H1 (cell line): ENCODE data around the gene PIP4K2C. TPM values are rescaled to one million over a fixed set of nuclear protein-coding genes. Genes with fewer than 3 reads are reported as not detected.
"Not testable (repeated sequence)": the region's sequence is repeated elsewhere in the genome, so short reads cannot be mapped to it uniquely, and the experiment has no call there.

ENCODE experiments used
- CTCF ChIA-PET: fragments of 300-600 bp; sonication (Branson Sonifier 250); formaldehyde crosslinking; loops from one replicate; lab custom pipeline; 2021; ENCODE audit not compliant: partially characterized antibody; lab: Charles Lee
- POLR2A ChIA-PET: fragments of 300-600 bp; sonication (Branson Sonifier 250); formaldehyde crosslinking; loops from one replicate; lab custom pipeline; 2021; ENCODE audit warnings: inconsistent platforms; ENCODE audit not compliant: partially characterized antibody; lab: Charles Lee
- DNase-seq, 2 experiments: peaks; one replicate each; pipeline versions ENCODE4 v3.0.0 to v3.0.0-alpha.2; 2010 to 2022; ENCODE audit warnings: low spot score in 2 of 2, low read depth in 1 of 2, mixed read lengths in 1 of 2
- FAIRE-seq: peaks from 2 replicates; lab custom pipeline; 2011; peaks lifted over from hg19 to GRCh38; lab: Jason Lieb, UNC
- H2AFZ ChIP-seq: 2 replicates; pipeline ENCODE4 v1.8.1; 2012; ENCODE audit warnings: low read length, inconsistent platforms
- H2AK5ac ChIP-seq: 2 replicates; pipeline ENCODE4 v1.6.1; 2013; ENCODE audit warnings: low read depth, low read length
- H2BK120ac ChIP-seq: replicated peaks from 2 replicates; pipeline ENCODE3; 2013; ENCODE audit warnings: low read depth, low read length, inconsistent platforms
- H2BK12ac ChIP-seq: 2 replicates; pipeline ENCODE4 v1.6.1; 2013; ENCODE audit warnings: low read depth, low read length
- H2BK15ac ChIP-seq: 2 replicates; pipeline ENCODE4 v1.6.1; 2013; ENCODE audit warnings: low read length
- H2BK20ac ChIP-seq: 2 replicates; pipeline ENCODE4 v1.6.1; 2013; ENCODE audit warnings: low read length
- H2BK5ac ChIP-seq: 2 replicates; pipeline ENCODE4 v1.6.1; 2013; ENCODE audit warnings: low read depth, low read length
- H3K14ac ChIP-seq: 2 replicates; pipeline ENCODE4 v1.6.1; 2013; ENCODE audit warnings: inconsistent platforms; ENCODE audit not compliant: insufficient read length
- H3K18ac ChIP-seq: 2 replicates; pipeline ENCODE4 v1.6.1; 2013; ENCODE audit warnings: low read length; ENCODE audit errors: extremely low read depth
- H3K23ac ChIP-seq: 2 replicates; pipeline ENCODE4 v1.6.1; 2013; ENCODE audit warnings: inconsistent platforms; ENCODE audit not compliant: insufficient read length
- H3K23me2 ChIP-seq: 2 replicates; pipeline ENCODE4 v1.6.1; 2013; ENCODE audit warnings: low read depth, low read length
- H3K27ac ChIP-seq: 2 replicates; pipeline ENCODE4 v1.6.1; 2011; ENCODE audit warnings: low read depth, low read length, inconsistent platforms
- H3K27me3 ChIP-seq, 4 experiments: replicated peaks in 1 of 4; 1 replicate in 1 of 4; 2 replicates in 3 of 4; pipeline versions ENCODE4 v1.6.1 to v1.8.1; 2011 to 2013; ENCODE audit warnings: low read length in 3 of 4, mild to moderate bottlenecking in 3 of 4, inconsistent platforms in 2 of 4, mixed read lengths in 2 of 4, moderate library complexity in 1 of 4; ENCODE audit not compliant: control insufficient read depth in 3 of 4, insufficient read depth in 3 of 4; ENCODE audit errors: extremely low read depth in 1 of 4
- H3K36me3 ChIP-seq, 4 experiments: 2 replicates each; pipeline versions ENCODE4 v1.6.1 to v1.8.1; 2011 to 2013; ENCODE audit warnings: mild to moderate bottlenecking in 4 of 4, low read length in 3 of 4, moderate library complexity in 2 of 4, control low read depth in 1 of 4, inconsistent platforms in 1 of 4; ENCODE audit not compliant: insufficient read depth in 4 of 4, control insufficient read depth in 2 of 4
- H3K4ac ChIP-seq: replicated peaks from 2 replicates; pipeline ENCODE3; 2013; ENCODE audit warnings: low read length, low read depth, mixed read lengths, inconsistent platforms; ENCODE audit not compliant: insufficient read length
- H3K4me1 ChIP-seq, 4 experiments: replicated peaks in 1 of 4; 1 replicate in 1 of 4; 2 replicates in 3 of 4; pipeline versions ENCODE4 v1.6.1 to v1.8.1; 2011 to 2013; ENCODE audit warnings: low read length in 3 of 4, inconsistent platforms in 2 of 4, mixed read lengths in 1 of 4; ENCODE audit not compliant: insufficient read depth in 4 of 4, control insufficient read depth in 3 of 4
- H3K4me2 ChIP-seq, 2 experiments: 2 replicates each; pipeline versions ENCODE4 v1.6.1 to v1.8.1; 2011 to 2013; ENCODE audit warnings: low read depth in 2 of 2, low read length in 2 of 2, control low read depth in 1 of 2, inconsistent platforms in 1 of 2, mild to moderate bottlenecking in 1 of 2; ENCODE audit not compliant: insufficient read depth in 1 of 2
- H3K4me3 ChIP-seq, 4 experiments: fragments of 200-600, 300-600 bp in 1 of 4; sonication (generic), shearing (Covaris generic), sonication (Bioruptor Twin) in 1 of 4; 2 replicates each; pipeline versions ENCODE4 v1.5.1 to v1.8.1; 2011 to 2016; ENCODE audit warnings: low read length in 4 of 4, low read depth in 3 of 4, control low read depth in 2 of 4, inconsistent platforms in 2 of 4, mild to moderate bottlenecking in 2 of 4, mixed read lengths in 1 of 4, moderate library complexity in 1 of 4; ENCODE audit not compliant: insufficient read depth in 2 of 4; ENCODE audit errors: extremely low read depth in 1 of 4
- H3K56ac ChIP-seq: replicated peaks from 2 replicates; pipeline ENCODE3; 2013; ENCODE audit warnings: low read depth, mild to moderate bottlenecking, mixed read lengths, low read length, inconsistent platforms; ENCODE audit not compliant: insufficient read length
- H3K79me1 ChIP-seq: 2 replicates; pipeline ENCODE4 v1.6.1; 2013; ENCODE audit warnings: low read depth, low read length, control low read depth
- H3K79me2 ChIP-seq, 2 experiments: 2 replicates each; pipeline versions ENCODE4 v1.6.1 to v1.8.1; 2012 to 2013; ENCODE audit warnings: low read length in 2 of 2, mild to moderate bottlenecking in 2 of 2, inconsistent platforms in 1 of 2; ENCODE audit not compliant: insufficient read depth in 2 of 2, control insufficient read depth in 1 of 2
- H3K9ac ChIP-seq, 4 experiments: replicated peaks in 1 of 4; 1 replicate in 1 of 4; 2 replicates in 3 of 4; pipeline versions ENCODE4 v1.6.1 to v1.8.1; 2011 to 2013; ENCODE audit warnings: low read depth in 3 of 4, low read length in 3 of 4, control low read depth in 2 of 4, mild to moderate bottlenecking in 2 of 4, moderate library complexity in 2 of 4, inconsistent platforms in 1 of 4; ENCODE audit errors: extremely low read depth in 1 of 4
- H3K9me3 ChIP-seq, 2 experiments: 2 replicates each; pipeline versions ENCODE4 v1.6.1 to v1.8.1; 2012 to 2013; ENCODE audit warnings: mild to moderate bottlenecking in 2 of 2, moderate library complexity in 2 of 2, control low read depth in 1 of 2, inconsistent platforms in 1 of 2, low read depth in 1 of 2, low read length in 1 of 2, mixed read lengths in 1 of 2; ENCODE audit not compliant: insufficient read depth in 2 of 2
- H4K20me1 ChIP-seq, 2 experiments: replicated peaks in 1 of 2; 2 replicates each; pipeline versions ENCODE3 to v1.8.1; 2011 to 2013; ENCODE audit warnings: inconsistent platforms in 2 of 2, low read length in 2 of 2, mild to moderate bottlenecking in 1 of 2; ENCODE audit not compliant: insufficient read depth in 2 of 2, control insufficient read depth in 1 of 2
- H4K5ac ChIP-seq: 2 replicates; pipeline ENCODE4 v1.6.1; 2013; ENCODE audit warnings: low read length, low read depth, mixed read lengths, inconsistent platforms; ENCODE audit not compliant: insufficient read length
- H4K8ac ChIP-seq: 2 replicates; pipeline ENCODE4 v1.8.0; 2013; ENCODE audit warnings: mild to moderate bottlenecking, moderate library complexity, low read length, inconsistent platforms; ENCODE audit not compliant: insufficient read depth; ENCODE audit errors: extremely low read depth
- H4K91ac ChIP-seq: replicated peaks from 2 replicates; pipeline ENCODE3; 2013; ENCODE audit warnings: low read length, mixed read lengths, inconsistent platforms; ENCODE audit not compliant: insufficient read length
- WGBS, 2 experiments: shearing (Covaris generic) in 1 of 2; methylation state at CpG; one replicate each; pipeline versions ENCODE4 v1.1.6 to v1.1.7; 2013 to 2015; ENCODE audit warnings: low lambda C conversion rate in 2 of 2, mixed read lengths in 2 of 2, inconsistent platforms in 1 of 2, low coverage in 1 of 2, missing lambda C conversion rate in 1 of 2; ENCODE audit not compliant: insufficient replicate concordance in 2 of 2, insufficient coverage in 1 of 2, insufficient read length in 1 of 2; ENCODE audit errors: extremely low coverage in 1 of 2, missing lambda C conversion rate in 1 of 2; 5-methylcytosine and 5-hydroxymethylcytosine counted together
- polyA plus RNA-seq, 7 experiments: library from polyadenylated mRNA; depleted of rRNA in 3 of 7; stranded (reverse) in 5 of 7; unstranded in 2 of 7; fragments of >200 nt in 5 of 7; fragments of 200-250 nt in 2 of 7; gene quantifications; 1 replicate in 5 of 7; 2 replicates in 1 of 7; 4 replicates in 1 of 7; pipeline versions ENCODE4 v1.2.1 to v1.2.3, GENCODE V29; 2011 to 2013; ENCODE audit warnings: missing spikeins in 2 of 7, mixed read lengths in 2 of 7
- total RNA-seq: library from RNA; stranded (reverse); fragmentation: NEBNext Ultra II Directional; extraction: Animal tissue kit (Norgen Biotek cat#: 25700); gene quantifications from 2 replicates; pipeline ENCODE4 v1.2.1, GENCODE V29; 2021

The PIP4K2C gene
- total and polyA plus RNA-seq, 2 of the 8 experiments (the other 6 are each of a cell fraction or from before 2014, with no cell fraction given) = 25.0 to 27.1 TPM

DNA sequence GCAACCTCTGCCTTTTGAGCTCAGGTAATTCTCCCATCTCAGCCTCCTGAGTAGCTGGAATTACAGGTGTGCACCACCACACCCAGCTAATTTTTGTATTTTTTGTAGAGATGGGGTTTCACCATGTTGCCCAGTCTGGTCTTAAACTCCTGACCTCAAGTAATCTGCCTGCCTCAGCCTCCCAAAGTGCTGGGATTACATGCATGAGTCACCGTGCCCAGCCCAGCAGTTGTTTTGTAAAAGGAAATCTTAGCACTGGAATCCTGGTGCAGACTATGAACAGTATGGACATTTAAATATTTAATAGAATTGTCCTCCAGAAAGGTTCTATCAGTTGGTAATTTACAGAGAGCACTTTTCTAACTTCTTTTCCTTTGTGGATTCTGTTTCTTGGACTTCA is 29.9 kb upstream of the PIP4K2C start:
- H3K9ac ChIP-seq, H2AK5ac ChIP-seq, H4K20me1 ChIP-seq, H2BK15ac ChIP-seq, H3K23me2 ChIP-seq, H3K27me3 ChIP-seq, H2BK5ac ChIP-seq, H2AFZ ChIP-seq, H3K56ac ChIP-seq, H3K4me1 ChIP-seq, H3K4ac ChIP-seq, H3K18ac ChIP-seq, DNase-seq, H3K23ac ChIP-seq, H3K4me3 ChIP-seq, H3K79me1 ChIP-seq, H4K5ac ChIP-seq, H3K14ac ChIP-seq, H4K91ac ChIP-seq, H2BK120ac ChIP-seq, H3K79me2 ChIP-seq, H3K27ac ChIP-seq, H3K4me2 ChIP-seq, H2BK20ac ChIP-seq, POLR2A ChIA-PET, H2BK12ac ChIP-seq, H4K8ac ChIP-seq, H3K9me3 ChIP-seq, FAIRE-seq: not testable (repeated sequence)
- CTCF ChIA-PET = interaction anchor here (1.0 to 2.1 kb wide), 3 partner anchors 15 to 27 kb away, joined by 3 to 5 read pairs (median 4); no protein-coding TSS in a partner anchor
- WGBS, 2 experiments = 93% methylated on average over 1 of the region's 1 CpG; no CpG with 5 or more reads in 1 of the 2 experiments
- H3K36me3 ChIP-seq = peaks cover 2 to 18% (median 13%) of the 10 kb centered on the region in 4 experiments; a peak in 5 of 8 replicates
